Panc1 (cell line): ENCODE data around the gene CDC6.

Source experiments
- CTCF ChIP-seq: fragments of 450-650 bp; IDR thresholded peaks from 2 replicates; pipeline ENCODE4 v1.5.1; 2017; ENCODE audit warnings: mild to moderate bottlenecking
- POLR2AphosphoS5 ChIP-seq: IDR thresholded peaks from 2 replicates; pipeline ENCODE4 v1.6.1; 2012; ENCODE audit warnings: mild to moderate bottlenecking, low read depth, low read length, moderate library complexity
- REST ChIP-seq, 2 experiments: IDR thresholded peaks; 2 replicates each; pipeline ENCODE4 v1.6.1; 2011 to 2012; ENCODE audit warnings: low read depth in 2 of 2, control low read depth in 1 of 2, low read length in 1 of 2, mild to moderate bottlenecking in 1 of 2, moderate library complexity in 1 of 2; ENCODE audit not compliant: insufficient read depth in 1 of 2
- SIN3A ChIP-seq: IDR thresholded peaks from 2 replicates; pipeline ENCODE4 v1.6.1; 2012; ENCODE audit warnings: low read depth, mild to moderate bottlenecking, low read length, moderate library complexity, borderline replicate concordance; ENCODE audit not compliant: insufficient read depth
- TCF7L2 ChIP-seq: IDR thresholded peaks from 2 replicates; pipeline ENCODE4 v1.6.1; 2011; ENCODE audit warnings: mild to moderate bottlenecking, low read depth, low read length, inconsistent platforms

GRCh38 chr17:40248507-40248906, 39.2 kb upstream of the CDC6 start:
- no peak for TF ChIP-seq CTCF
- TF ChIP-seq POLR2AphosphoS5 = no peak
- TF ChIP-seq REST (IDR thresholded peaks at IDR 0.05; ENCODE audit: insufficient read depth in 1 of 2, low read depth in 2 of 2, low read length in 1 of 2) = no peak
- no peak for TF ChIP-seq SIN3A
- TF ChIP-seq TCF7L2 = no peak
